GM18519 (cell line): ENCODE results near the gene DERL3.

Experiments used
- ATAC-seq: cut with Tn5 transposase; IDR thresholded peaks from one replicate; pipeline ENCODE4 v1.9.1; 2021; ENCODE audit warnings: mild to moderate bottlenecking, moderate library complexity; ENCODE audit not compliant: unreplicated experiment, low FRiP score

Gene DERL3

DNA sequence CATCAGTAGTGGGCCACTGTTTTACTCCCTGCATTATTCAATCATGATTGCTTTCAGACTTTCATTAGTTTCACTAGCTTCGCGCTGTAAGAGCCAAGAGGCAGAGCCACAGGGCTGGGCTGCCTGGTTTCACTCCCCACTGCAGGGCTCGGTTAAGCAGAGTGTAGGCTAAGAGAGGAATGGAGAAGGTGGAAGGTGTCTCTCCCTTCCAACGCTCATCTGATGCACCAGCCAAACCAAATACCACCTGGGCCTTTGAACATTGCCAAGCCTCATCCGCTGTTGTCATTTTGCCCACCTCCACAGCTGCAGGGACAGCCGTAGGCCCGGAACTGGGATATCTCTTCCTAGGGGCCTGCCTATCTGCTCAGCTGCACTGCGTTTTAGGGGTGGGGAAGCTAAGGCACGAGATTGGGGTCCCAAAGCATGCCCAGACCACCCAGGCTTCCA is 52.5 kb downstream of the DERL3 start:
- ATAC-seq = no peak
